Measurements from ENCODE around the gene KRTCAP3. TPM values are rescaled to one million over a fixed set of nuclear protein-coding genes. Genes with fewer than 3 reads are reported as not detected.

Gene KRTCAP3
- total and polyA plus RNA-seq, 9 of the 15 experiments (the other 6 are each of a cell fraction or from before 2014, with no cell fraction given) = 0.24 to 1.4 (median 0.73) TPM

- TF ChIP-seq CLOCK (CRISPR knock-in tag; IDR thresholded peaks at IDR 0.05; ENCODE audit: borderline replicate concordance) = no peak
- TF ChIP-seq ZNF668 (CRISPR knock-in tag; IDR thresholded peaks at IDR 0.05) = no peak
- no peak for TF ChIP-seq ZNF224 (CRISPR knock-in tag; IDR thresholded peaks at IDR 0.05)
- no peak for TF ChIP-seq PHB (CRISPR knock-in tag; IDR thresholded peaks at IDR 0.05)
- TF ChIP-seq TCF7 (IDR thresholded peaks at IDR 0.05; ENCODE audit: borderline replicate concordance) = no peak
- TF ChIP-seq SMAD4 (CRISPR knock-in tag; conservative IDR thresholded peaks at IDR 0.05) = no peak
- no peak for TF ChIP-seq CCAR2 (IDR thresholded peaks at IDR 0.05; ENCODE audit: low read depth, low read length)
- no peak for TF ChIP-seq ARID2 (IDR thresholded peaks at IDR 0.05)
- TF ChIP-seq TAF9B (IDR thresholded peaks at IDR 0.05; ENCODE audit: partially characterized antibody) = no peak
- no peak for TF ChIP-seq ZNF133 (CRISPR knock-in tag; IDR thresholded peaks at IDR 0.05)
- TF ChIP-seq ZNF785 (CRISPR knock-in tag; IDR thresholded peaks at IDR 0.05) = no peak
- no peak for TF ChIP-seq ZNF449 (CRISPR knock-in tag; IDR thresholded peaks at IDR 0.05)
- TF ChIP-seq NELFE (IDR thresholded peaks at IDR 0.05; ENCODE audit: insufficient read depth, insufficient read length) = no peak
- TF ChIP-seq SOX6 (IDR thresholded peaks at IDR 0.05) = no peak; the same call in 1 of the 2 replicates
- no peak for TF ChIP-seq RUNX1 (IDR thresholded peaks at IDR 0.05; ENCODE audit: low read depth)
- TF ChIP-seq GTF3C2 (IDR thresholded peaks at IDR 0.05; ENCODE audit: borderline replicate concordance, extremely low read depth, insufficient read length) = no peak
- TF ChIP-seq NRF1 (conservative IDR thresholded peaks at IDR 0.05 in 1 of 2, IDR thresholded peaks at IDR 0.05 in 1 of 2) = peak; percentile 100
- no peak for TF ChIP-seq MED1 (CRISPR knock-in tag; IDR thresholded peaks at IDR 0.05; ENCODE audit: borderline replicate concordance)
- TF ChIP-seq ZNF766 (CRISPR knock-in tag; conservative IDR thresholded peaks at IDR 0.05) = no peak
- 0 out of 2 replicates have a peak, but pooled peaks have one; percentile 14 for TF ChIP-seq XRCC5 (IDR thresholded peaks at IDR 0.05; ENCODE audit: low read depth, low read length)
- 0 out of 2 replicates have a peak, but pooled peaks have one; percentile 16 for TF ChIP-seq KLF10 (CRISPR knock-in tag; IDR thresholded peaks at IDR 0.05)
- no peak for TF ChIP-seq U2AF2 (optimal IDR thresholded peaks at IDR 0.05; ENCODE audit: low read depth, low read length)
Observed at GRCh38 chr2:27489498-27490397, 47.6 kb downstream of the KRTCAP3 start, which contains the start of gene IFT172 (continued).
